ENCODE data around the gene RTN4R.

The RTN4R gene

DNA sequence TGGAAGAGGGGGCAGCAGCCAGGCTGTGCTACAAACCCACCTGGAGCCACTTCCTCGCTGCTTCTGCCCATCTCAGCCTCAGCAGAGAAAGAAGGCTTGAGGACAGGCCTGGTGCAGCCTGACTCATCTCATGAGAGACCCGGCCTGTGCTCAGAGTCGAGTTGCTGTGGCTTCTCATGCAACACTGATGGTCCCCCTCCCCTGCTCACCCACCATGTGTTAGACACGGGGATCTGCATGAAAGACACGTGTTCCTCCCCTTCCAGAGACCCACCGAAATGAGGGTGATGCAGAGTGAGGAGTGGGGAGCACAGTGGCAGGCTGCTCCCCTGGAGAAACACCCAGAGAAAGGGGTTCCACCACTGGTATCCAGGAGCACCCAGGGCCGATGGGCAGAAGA, 15.0 kb downstream of the RTN4R start:
- Histone ChIP-seq H3K4me3 (ENCODE audit: low read length) (no peak overlapping the region), H3K27ac (ENCODE audit: low read depth, low read length) (no peak overlapping the region), H4K20me1 (ENCODE audit: control insufficient read depth, insufficient read depth, low read depth, low read length) (no peaks in the 10 kb centered on the region), H3K4me1 (ENCODE audit: control insufficient read depth, low read length) (no peaks in the 10 kb centered on the region), H3K79me2 (ENCODE audit: control insufficient read depth, low read length) (no peaks in the 10 kb centered on the region), H3K9me2 (replicated peaks; ENCODE audit: control insufficient read depth, low read length) (no peaks in the 10 kb centered on the region), H3K4me2 (ENCODE audit: low read length) (no peak overlapping the region), H3K9me3 (ENCODE audit: control insufficient read depth, insufficient read depth, low read length) (no peaks in the 10 kb centered on the region), H3K36me3 (ENCODE audit: control insufficient read depth, low read length) (no peaks in the 10 kb centered on the region), H3K27me3 (ENCODE audit: control insufficient read depth, low read length) (peaks cover 6% of the 10 kb centered on the region; the same call in 1 of the 2 replicates), H3F3A (ENCODE audit: control insufficient read depth, insufficient read depth) (no peaks in the 10 kb centered on the region)
- TF ChIP-seq, protein P1, sequence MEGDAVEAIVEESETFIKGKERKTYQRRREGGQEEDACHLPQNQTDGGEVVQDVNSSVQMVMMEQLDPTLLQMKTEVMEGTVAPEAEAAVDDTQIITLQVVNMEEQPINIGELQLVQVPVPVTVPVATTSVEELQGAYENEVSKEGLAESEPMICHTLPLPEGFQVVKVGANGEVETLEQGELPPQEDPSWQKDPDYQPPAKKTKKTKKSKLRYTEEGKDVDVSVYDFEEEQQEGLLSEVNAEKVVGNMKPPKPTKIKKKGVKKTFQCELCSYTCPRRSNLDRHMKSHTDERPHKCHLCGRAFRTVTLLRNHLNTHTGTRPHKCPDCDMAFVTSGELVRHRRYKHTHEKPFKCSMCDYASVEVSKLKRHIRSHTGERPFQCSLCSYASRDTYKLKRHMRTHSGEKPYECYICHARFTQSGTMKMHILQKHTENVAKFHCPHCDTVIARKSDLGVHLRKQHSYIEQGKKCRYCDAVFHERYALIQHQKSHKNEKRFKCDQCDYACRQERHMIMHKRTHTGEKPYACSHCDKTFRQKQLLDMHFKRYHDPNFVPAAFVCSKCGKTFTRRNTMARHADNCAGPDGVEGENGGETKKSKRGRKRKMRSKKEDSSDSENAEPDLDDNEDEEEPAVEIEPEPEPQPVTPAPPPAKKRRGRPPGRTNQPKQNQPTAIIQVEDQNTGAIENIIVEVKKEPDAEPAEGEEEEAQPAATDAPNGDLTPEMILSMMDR (IDR thresholded peaks at IDR 0.05; ENCODE audit: low read depth, low read length, poor library complexity, severe bottlenecking) = no peak
- no peak for TF ChIP-seq EZH2phosphoT487 (IDR thresholded peaks at IDR 0.05; ENCODE audit: borderline replicate concordance, low read length)

DNA sequence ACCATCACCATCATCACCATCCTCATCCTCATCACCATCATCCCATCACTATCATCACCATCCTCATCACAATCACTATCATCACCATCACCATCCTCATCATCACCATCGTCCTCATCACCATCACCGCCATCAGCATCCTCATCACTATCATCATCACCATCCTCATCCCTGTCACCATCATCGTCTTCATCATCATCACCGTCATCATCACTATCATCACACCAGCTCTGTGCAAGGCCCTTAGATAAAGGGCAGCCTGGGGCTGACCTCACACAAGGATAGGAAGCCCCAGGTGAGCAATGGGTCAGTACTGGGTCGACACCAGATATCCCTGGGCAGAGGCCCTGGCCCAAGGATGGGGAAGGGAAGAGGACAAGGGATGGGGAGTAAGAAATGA, 16.1 kb downstream of the RTN4R start:
- Histone ChIP-seq H3K79me2 (ENCODE audit: control insufficient read depth, low read length) (no peaks in the 10 kb centered on the region), H3K36me3 (ENCODE audit: control insufficient read depth, low read length) (no peaks in the 10 kb centered on the region), H3K4me2 (ENCODE audit: low read length) (no peak overlapping the region), H3K4me1 (ENCODE audit: control insufficient read depth, low read length) (peaks cover 3% of the 10 kb centered on the region), H3K27ac (ENCODE audit: low read depth, low read length) (no peak overlapping the region), H3K4me3 (ENCODE audit: low read length) (no peak overlapping the region), H3K27me3 (ENCODE audit: control insufficient read depth, low read length) (peaks cover 6% of the 10 kb centered on the region; the same call in 1 of the 2 replicates), H3K9me2 (replicated peaks; ENCODE audit: control insufficient read depth, low read length) (no peaks in the 10 kb centered on the region), H4K20me1 (ENCODE audit: control insufficient read depth, insufficient read depth, low read depth, low read length) (no peaks in the 10 kb centered on the region), H3K9me3 (ENCODE audit: control insufficient read depth, insufficient read depth, low read length) (no peaks in the 10 kb centered on the region), H3F3A (ENCODE audit: control insufficient read depth, insufficient read depth) (no peaks in the 10 kb centered on the region)
- TF ChIP-seq, protein P1 (IDR thresholded peaks at IDR 0.05; ENCODE audit: low read depth, low read length, poor library complexity, severe bottlenecking) = no peak
- no peak for TF ChIP-seq EZH2phosphoT487 (IDR thresholded peaks at IDR 0.05; ENCODE audit: borderline replicate concordance, low read length)

DNA sequence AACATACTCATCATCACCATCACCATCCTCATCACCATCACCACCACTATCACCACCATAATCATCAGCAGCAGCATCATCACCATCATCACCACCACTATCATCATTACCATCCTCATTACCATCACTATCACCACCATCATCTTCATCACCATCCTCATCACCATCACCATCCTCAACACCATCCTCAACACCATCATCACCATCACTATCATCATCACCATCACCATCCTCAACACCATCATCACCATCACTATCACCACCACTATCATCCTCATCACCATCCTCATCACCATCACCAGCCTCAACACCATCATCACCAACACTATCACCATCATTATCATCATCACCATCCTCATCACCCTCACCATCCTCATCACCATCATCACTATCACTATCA, 16.6 kb downstream of the RTN4R start:
- TF ChIP-seq EZH2phosphoT487 (IDR thresholded peaks at IDR 0.05; ENCODE audit: borderline replicate concordance, low read length) = no peak
- TF ChIP-seq, protein P1 (IDR thresholded peaks at IDR 0.05; ENCODE audit: low read depth, low read length, poor library complexity, severe bottlenecking) = no peak
- peaks cover 8% of the 10 kb centered on the region for H3K4me1 ChIP-seq (ENCODE audit: control insufficient read depth, low read length)

More for the DNA sequence above, 16.6 kb downstream of the RTN4R start:
- no peaks in the 10 kb centered on the region for H3K9me2 ChIP-seq (replicated peaks; ENCODE audit: control insufficient read depth, low read length)
- H3F3A ChIP-seq (ENCODE audit: control insufficient read depth, insufficient read depth) = no peaks in the 10 kb centered on the region
- H4K20me1 ChIP-seq (ENCODE audit: control insufficient read depth, insufficient read depth, low read depth, low read length) = no peaks in the 10 kb centered on the region
- H3K4me3 ChIP-seq (ENCODE audit: low read length) = no peak overlapping the region
- peaks cover 6% of the 10 kb centered on the region; the same call in 1 of the 2 replicates for H3K27me3 ChIP-seq (ENCODE audit: control insufficient read depth, low read length)
- no peaks in the 10 kb centered on the region for H3K79me2 ChIP-seq (ENCODE audit: control insufficient read depth, low read length)
- H3K4me2 ChIP-seq (ENCODE audit: low read length) = no peak overlapping the region
- H3K36me3 ChIP-seq (ENCODE audit: control insufficient read depth, low read length) = no peaks in the 10 kb centered on the region
- H3K9me3 ChIP-seq (ENCODE audit: control insufficient read depth, insufficient read depth, low read length) = no peaks in the 10 kb centered on the region
- no peak overlapping the region for H3K27ac ChIP-seq (ENCODE audit: low read depth, low read length)

All from DOHH2 (cell line).